Chondrocyte (in vitro differentiated cells): ENCODE results near the gene TRMT1. TPM values are rescaled to one million over a fixed set of nuclear protein-coding genes. Genes with fewer than 3 reads are reported as not detected.

ENCODE experiments used
- DNase-seq: peaks from one replicate; pipeline ENCODE4 v3.0.0; 2021; ENCODE audit warnings: mixed read lengths, low spot score
- H3K27ac Mint-ChIP-seq: one replicate; pipeline ENCODE4 v1.8.0; 2021; ENCODE audit warnings: mild to moderate bottlenecking, moderate library complexity, mixed read lengths; ENCODE audit not compliant: unreplicated experiment
- H3K27me3 Mint-ChIP-seq: 2 replicates; pipeline ENCODE4 v1.8.0; 2021; ENCODE audit warnings: low read depth, mixed read lengths
- H3K36me3 Mint-ChIP-seq: 2 replicates; pipeline ENCODE4 v1.8.0; 2021; ENCODE audit warnings: low read depth, mixed read lengths
- H3K4me1 Mint-ChIP-seq: 2 replicates; pipeline ENCODE4 v1.8.0; 2021; ENCODE audit warnings: low read depth, mild to moderate bottlenecking, mixed read lengths
- H3K4me3 Mint-ChIP-seq: one replicate; pipeline ENCODE4 v1.8.0; 2021; ENCODE audit warnings: mild to moderate bottlenecking, moderate library complexity, mixed read lengths; ENCODE audit not compliant: unreplicated experiment
- H3K9me3 Mint-ChIP-seq: 2 replicates; pipeline ENCODE4 v1.8.0; 2021; ENCODE audit warnings: low read depth, mixed read lengths
- total RNA-seq: library from RNA; stranded (reverse); gene quantifications from 3 replicates; pipeline ENCODE4 v1.2.1, GENCODE V29; 2021
- TF ChIP-seq, protein P1 (sequence below): fragments of 200-600 bp; sonication (generic); IDR thresholded peaks from 2 replicates; pipeline ENCODE4 v1.5.0; 2021; ENCODE audit warnings: antibody characterized with exemption, mild to moderate bottlenecking, moderate library complexity

The TRMT1 gene
- total RNA-seq, 1 donor from 2014 or later = 25.4 TPM

DNA sequence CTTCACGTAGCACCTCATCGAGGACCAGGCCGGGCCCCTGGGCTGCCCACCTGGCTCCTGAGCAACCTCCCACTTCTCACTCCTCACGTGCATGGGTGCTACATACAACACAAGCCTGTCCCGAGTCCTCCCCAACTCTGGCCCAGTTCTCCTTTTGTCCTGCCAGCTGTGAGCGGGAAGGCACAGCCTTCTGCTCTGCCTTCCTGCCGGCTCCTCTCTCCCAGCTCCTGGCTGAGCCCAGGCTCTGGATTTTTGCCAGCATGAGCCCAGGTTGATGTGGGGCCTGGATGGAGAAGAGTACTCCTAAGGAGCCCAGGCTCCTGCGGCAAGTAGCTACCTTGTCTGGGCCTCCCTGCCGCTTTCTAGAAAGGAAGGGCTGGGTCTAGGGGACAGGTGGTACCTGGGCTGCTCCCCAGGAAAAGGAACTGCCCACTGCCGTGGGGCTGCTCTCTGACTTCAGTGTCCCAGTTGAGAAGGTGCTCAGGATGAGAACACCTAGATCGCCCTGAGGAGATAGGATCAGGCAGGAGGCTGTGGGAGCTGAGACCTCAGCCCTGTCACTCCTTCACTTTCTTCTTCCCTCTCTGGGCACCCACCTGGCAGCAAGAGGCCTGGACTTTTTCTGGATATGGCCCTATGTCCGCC is 37.5 kb downstream of the TRMT1 start:
- DNase-seq = no peak
- Mint-ChIP-seq H3K4me3 (no peak overlapping the region), H3K9me3 (no peaks in the 10 kb centered on the region), H3K27ac (peak overlapping the region; percentile 51), H3K27me3 (no peaks in the 10 kb centered on the region), H3K4me1 (peaks cover 40% of the 10 kb centered on the region), H3K36me3 (peaks cover 21% of the 10 kb centered on the region)
- TF ChIP-seq, protein P1, sequence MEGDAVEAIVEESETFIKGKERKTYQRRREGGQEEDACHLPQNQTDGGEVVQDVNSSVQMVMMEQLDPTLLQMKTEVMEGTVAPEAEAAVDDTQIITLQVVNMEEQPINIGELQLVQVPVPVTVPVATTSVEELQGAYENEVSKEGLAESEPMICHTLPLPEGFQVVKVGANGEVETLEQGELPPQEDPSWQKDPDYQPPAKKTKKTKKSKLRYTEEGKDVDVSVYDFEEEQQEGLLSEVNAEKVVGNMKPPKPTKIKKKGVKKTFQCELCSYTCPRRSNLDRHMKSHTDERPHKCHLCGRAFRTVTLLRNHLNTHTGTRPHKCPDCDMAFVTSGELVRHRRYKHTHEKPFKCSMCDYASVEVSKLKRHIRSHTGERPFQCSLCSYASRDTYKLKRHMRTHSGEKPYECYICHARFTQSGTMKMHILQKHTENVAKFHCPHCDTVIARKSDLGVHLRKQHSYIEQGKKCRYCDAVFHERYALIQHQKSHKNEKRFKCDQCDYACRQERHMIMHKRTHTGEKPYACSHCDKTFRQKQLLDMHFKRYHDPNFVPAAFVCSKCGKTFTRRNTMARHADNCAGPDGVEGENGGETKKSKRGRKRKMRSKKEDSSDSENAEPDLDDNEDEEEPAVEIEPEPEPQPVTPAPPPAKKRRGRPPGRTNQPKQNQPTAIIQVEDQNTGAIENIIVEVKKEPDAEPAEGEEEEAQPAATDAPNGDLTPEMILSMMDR = no peak

DNA sequence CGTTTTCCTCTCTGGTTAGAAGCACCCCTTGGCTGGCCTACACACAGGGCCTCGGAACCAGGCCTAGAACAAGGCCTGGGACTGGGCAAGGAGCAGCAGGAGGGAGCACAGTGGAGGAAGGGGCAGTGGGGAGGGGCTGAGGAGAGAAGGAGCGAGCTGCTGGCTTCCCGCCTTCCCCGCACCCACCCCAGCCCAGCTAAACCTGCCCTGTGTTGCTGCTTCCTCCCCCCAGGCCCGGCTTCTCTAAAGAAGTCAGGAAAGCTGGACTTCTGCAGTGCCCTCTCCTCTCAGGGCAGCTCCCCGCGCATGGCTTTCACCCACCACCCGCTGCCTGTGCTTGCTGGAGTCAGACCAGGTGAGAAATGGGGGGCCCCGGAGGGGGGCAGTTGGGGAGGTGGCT is 38.2 kb downstream of the TRMT1 start:
- Mint-ChIP-seq H3K4me1 (peaks cover 35% of the 10 kb centered on the region), H3K27ac (no peak overlapping the region), H3K36me3 (peaks cover 24% of the 10 kb centered on the region), H3K27me3 (no peaks in the 10 kb centered on the region), H3K9me3 (no peaks in the 10 kb centered on the region), H3K4me3 (no peak overlapping the region)
- DNase-seq = no peak
- TF ChIP-seq, protein P1 = no peak

DNA sequence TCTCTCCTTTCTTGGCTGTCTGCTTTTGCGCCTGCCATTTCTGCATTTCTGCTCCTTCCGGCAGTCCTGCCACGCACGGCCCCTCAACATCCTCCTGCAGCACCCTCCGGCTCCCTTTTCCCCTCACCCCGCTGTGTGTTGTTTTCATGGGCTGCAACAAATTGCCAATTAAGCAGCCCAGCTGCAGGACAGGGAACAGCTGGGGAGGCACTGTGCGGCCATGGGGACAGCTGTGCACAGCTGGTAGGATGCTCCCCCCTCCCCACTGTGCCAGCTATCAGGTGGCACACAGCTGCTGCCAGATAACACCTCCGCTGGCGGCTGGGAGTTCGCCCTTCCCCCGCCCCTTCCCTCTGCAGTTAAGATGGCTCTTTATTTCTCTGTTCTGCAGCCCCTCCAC is 39.3 kb downstream of the TRMT1 start:
- H3K27ac Mint-ChIP-seq = no peak overlapping the region
- no peak for DNase-seq
- no peaks in the 10 kb centered on the region for H3K27me3 Mint-ChIP-seq
- no peaks in the 10 kb centered on the region for H3K9me3 Mint-ChIP-seq
- TF ChIP-seq, protein P1 = no peak
- peaks cover 23% of the 10 kb centered on the region for H3K4me1 Mint-ChIP-seq
- H3K4me3 Mint-ChIP-seq = no peak overlapping the region
- peaks cover 27% of the 10 kb centered on the region for H3K36me3 Mint-ChIP-seq

DNA sequence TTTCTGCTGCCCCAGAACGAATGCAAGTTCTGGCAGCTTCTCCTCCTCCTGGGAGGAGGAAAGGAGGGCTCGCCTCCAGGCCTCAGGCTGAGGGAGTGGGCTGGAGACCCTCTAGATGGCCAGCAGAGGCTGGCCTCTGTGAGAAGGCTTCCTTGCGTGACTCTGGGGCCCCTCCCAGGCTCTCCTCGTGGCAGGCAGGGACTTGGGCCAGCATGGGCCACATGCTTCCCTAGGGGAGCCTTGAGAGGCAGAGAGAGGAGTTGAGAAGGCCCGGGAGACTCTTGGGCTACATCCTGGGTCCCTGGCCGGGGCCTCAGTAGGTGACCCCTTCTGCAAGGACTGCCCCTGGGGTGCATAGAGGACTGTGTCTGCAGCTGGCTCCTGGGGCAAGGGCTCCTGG is 39.8 kb downstream of the TRMT1 start:
- Mint-ChIP-seq H3K4me1 (peaks cover 19% of the 10 kb centered on the region), H3K36me3 (peaks cover 24% of the 10 kb centered on the region), H3K27ac (no peak overlapping the region), H3K9me3 (no peaks in the 10 kb centered on the region), H3K4me3 (no peak overlapping the region), H3K27me3 (no peaks in the 10 kb centered on the region)
- TF ChIP-seq, protein P1 = no peak
- DNase-seq = no peak

DNA sequence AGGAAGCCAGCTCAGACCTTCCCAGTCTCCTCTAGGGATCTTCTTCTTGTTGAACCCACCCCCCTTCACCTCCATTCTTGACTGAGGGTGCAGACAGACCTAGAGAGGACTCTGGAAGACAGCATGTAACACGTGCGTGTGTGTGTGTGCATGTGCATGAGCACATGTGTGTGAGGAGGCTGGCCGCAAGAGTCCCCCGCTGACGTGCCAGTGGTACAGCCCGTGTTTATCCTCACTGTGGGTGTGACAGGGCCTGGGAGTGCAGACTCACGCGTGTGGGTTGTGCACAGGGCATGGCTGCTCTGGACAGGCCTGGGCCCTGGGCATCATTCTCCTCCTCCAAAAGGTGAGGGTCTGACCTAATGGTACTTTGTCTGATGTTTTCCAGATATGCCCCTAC is 40.2 kb downstream of the TRMT1 start:
- H3K4me1 Mint-ChIP-seq = peaks cover 17% of the 10 kb centered on the region
- H3K9me3 Mint-ChIP-seq = no peaks in the 10 kb centered on the region
- peaks cover 21% of the 10 kb centered on the region for H3K36me3 Mint-ChIP-seq
- no peaks in the 10 kb centered on the region for H3K27me3 Mint-ChIP-seq
- DNase-seq = no peak
- H3K4me3 Mint-ChIP-seq = no peak overlapping the region
- TF ChIP-seq, protein P1 = no peak
- no peak overlapping the region for H3K27ac Mint-ChIP-seq
